HAP-1 (cell line): Measurements from ENCODE around the gene CC2D2A.
"Not testable (repeated sequence)": the region's sequence is repeated elsewhere in the genome, so short reads cannot be mapped to it uniquely, and the experiment has no call there.

Source experiments
- DNase-seq, 2 experiments: peaks; one replicate each; pipeline ENCODE4 v3.0.0-alpha.2; 2016 to 2020; ENCODE audit warnings: low spot score in 2 of 2
- H3K27me3 ChIP-seq: fragments of 250-450 bp; sonication (Bioruptor Pico); 2 replicates; pipeline ENCODE4 v1.5.1; 2020; ENCODE audit warnings: low read depth, mild to moderate bottlenecking, moderate library complexity
- H3K36me3 ChIP-seq: fragments of 250-450 bp; sonication (Bioruptor Pico); replicated peaks from 2 replicates; pipeline ENCODE4 v1.5.1; 2020; ENCODE audit warnings: mild to moderate bottlenecking
- H3K4me1 ChIP-seq: fragments of 250-450 bp; sonication (Bioruptor Pico); 2 replicates; pipeline ENCODE4 v1.5.1; 2020; ENCODE audit warnings: mild to moderate bottlenecking
- H3K4me3 ChIP-seq: fragments of 250-450 bp; sonication (Bioruptor Pico); 2 replicates; pipeline ENCODE4 v1.5.1; 2020; ENCODE audit warnings: mild to moderate bottlenecking, moderate library complexity
- H3K9me3 ChIP-seq: fragments of 250-450 bp; sonication (Bioruptor Pico); 2 replicates; pipeline ENCODE4 v1.5.1; 2020; ENCODE audit warnings: mild to moderate bottlenecking, moderate library complexity
- in situ Hi-C: fragments of 300-500 bp; cut with MboI; formaldehyde crosslinking; loops from 3 replicates; pipeline ENCODE4 v1.14.3; 2020; ENCODE audit warnings: low sequenced_read_pairs, inconsistent platforms, mixed read lengths

CC2D2A gene

GRCh38 chr4:15507679-15508078, 38.0 kb downstream of the CC2D2A start:
- Histone ChIP-seq H3K36me3 (peaks cover 3% of the 10 kb centered on the region; the same call in 1 of the 2 replicates), H3K27me3 (no peaks in the 10 kb centered on the region), H3K4me3 (no peak overlapping the region), H3K9me3 (no peaks in the 10 kb centered on the region), H3K4me1 (no peaks in the 10 kb centered on the region)
- in situ Hi-C loops: no loop called here
- DNase-seq: no peak

- no peak for DNase-seq
- Histone ChIP-seq H3K4me1 (no peaks in the 10 kb centered on the region), H3K4me3 (no peak overlapping the region), H3K9me3 (no peaks in the 10 kb centered on the region), H3K27me3 (no peaks in the 10 kb centered on the region), H3K36me3 (peaks cover 3% of the 10 kb centered on the region; the same call in 1 of the 2 replicates)
- in situ Hi-C loops: no loop called here
Observed at GRCh38 chr4:15510961-15511360, 41.3 kb downstream of the CC2D2A start.

GRCh38 chr4:15513545-15513944, 43.9 kb downstream of the CC2D2A start:
- H3K36me3 ChIP-seq: peaks cover 3% of the 10 kb centered on the region
- H3K4me3 ChIP-seq: no peak overlapping the region
- in situ Hi-C loops: no loop called here
- no peaks in the 10 kb centered on the region for H3K9me3 ChIP-seq
- no peaks in the 10 kb centered on the region for H3K27me3 ChIP-seq
- H3K4me1 ChIP-seq: no peaks in the 10 kb centered on the region
- no peak for DNase-seq

GRCh38 chr4:15515106-15515505, 45.4 kb downstream of the CC2D2A start:
- no peaks in the 10 kb centered on the region for H3K9me3 ChIP-seq
- H3K4me3 ChIP-seq: no peak overlapping the region
- DNase-seq: no peak
- in situ Hi-C loops: no loop called here
- H3K4me1 ChIP-seq: no peaks in the 10 kb centered on the region
- H3K36me3 ChIP-seq: no peaks in the 10 kb centered on the region; the same call in 1 of the 2 replicates
- H3K27me3 ChIP-seq: no peaks in the 10 kb centered on the region

GRCh38 chr4:15516494-15516893, 46.8 kb downstream of the CC2D2A start:
- in situ Hi-C loops: no loop called here
- H3K4me1 ChIP-seq: peaks cover 3% of the 10 kb centered on the region; the same call in 1 of the 2 replicates
- no peaks in the 10 kb centered on the region for H3K9me3 ChIP-seq
- no peak for DNase-seq
- no peaks in the 10 kb centered on the region; the same call in 1 of the 2 replicates for H3K36me3 ChIP-seq
- H3K4me3 ChIP-seq: no peak overlapping the region
- no peaks in the 10 kb centered on the region for H3K27me3 ChIP-seq

GRCh38 chr4:15517681-15518080, 48.0 kb downstream of the CC2D2A start:
- H3K36me3 ChIP-seq, DNase-seq, H3K4me1 ChIP-seq, H3K4me3 ChIP-seq, H3K27me3 ChIP-seq, H3K9me3 ChIP-seq, in situ Hi-C loops: not testable (repeated sequence)

GRCh38 chr4:15521442-15522039, 51.9 kb downstream of the CC2D2A start:
- Histone ChIP-seq H3K4me3 (no peak overlapping the region), H3K27me3 (no peaks in the 10 kb centered on the region), H3K9me3 (no peaks in the 10 kb centered on the region), H3K36me3 (no peaks in the 10 kb centered on the region; the same call in 1 of the 2 replicates), H3K4me1 (peaks cover 3% of the 10 kb centered on the region; the same call in 1 of the 2 replicates)
- in situ Hi-C loops: no loop called here
- DNase-seq: no peak

- Histone ChIP-seq H3K27me3 (no peaks in the 10 kb centered on the region), H3K4me1 (peaks cover 3% of the 10 kb centered on the region; the same call in 1 of the 2 replicates), H3K9me3 (no peaks in the 10 kb centered on the region), H3K36me3 (no peaks in the 10 kb centered on the region), H3K4me3 (no peak overlapping the region)
- in situ Hi-C loops: no loop called here
- DNase-seq: no peak
Observed at GRCh38 chr4:15525080-15525479, 55.4 kb downstream of the CC2D2A start.

GRCh38 chr4:15526924-15527592, 57.4 kb downstream of the CC2D2A start:
- DNase-seq: no peak
- in situ Hi-C loops: no loop called here
- Histone ChIP-seq H3K4me1 (no peaks in the 10 kb centered on the region), H3K36me3 (no peaks in the 10 kb centered on the region), H3K9me3 (no peaks in the 10 kb centered on the region), H3K27me3 (no peaks in the 10 kb centered on the region), H3K4me3 (no peak overlapping the region)

- DNase-seq: no peak
- no peaks in the 10 kb centered on the region for H3K36me3 ChIP-seq
- H3K4me3 ChIP-seq: no peak overlapping the region
- no peaks in the 10 kb centered on the region for H3K9me3 ChIP-seq
- in situ Hi-C loops: no loop called here
- no peaks in the 10 kb centered on the region for H3K4me1 ChIP-seq
- H3K27me3 ChIP-seq: no peaks in the 10 kb centered on the region
Observed at GRCh38 chr4:15531792-15532191, 62.1 kb downstream of the CC2D2A start.

GRCh38 chr4:15533817-15534216, 64.1 kb downstream of the CC2D2A start:
- Histone ChIP-seq H3K36me3 (no peaks in the 10 kb centered on the region), H3K9me3 (no peaks in the 10 kb centered on the region), H3K4me3 (no peak overlapping the region), H3K27me3 (no peaks in the 10 kb centered on the region), H3K4me1 (no peaks in the 10 kb centered on the region)
- DNase-seq: no peak
- in situ Hi-C loops: no loop called here

- Histone ChIP-seq H3K27me3 (no peaks in the 10 kb centered on the region), H3K9me3 (no peaks in the 10 kb centered on the region), H3K4me3 (no peak overlapping the region), H3K36me3 (no peaks in the 10 kb centered on the region), H3K4me1 (no peaks in the 10 kb centered on the region)
- in situ Hi-C loops: no loop called here
- DNase-seq: no peak
Observed at GRCh38 chr4:15535599-15535998, 65.9 kb downstream of the CC2D2A start.

- no peaks in the 10 kb centered on the region for H3K9me3 ChIP-seq
- no peak overlapping the region for H3K4me3 ChIP-seq
- H3K27me3 ChIP-seq: no peaks in the 10 kb centered on the region
- in situ Hi-C loops: no loop called here
- DNase-seq: no peak
- H3K36me3 ChIP-seq: no peaks in the 10 kb centered on the region
- no peaks in the 10 kb centered on the region for H3K4me1 ChIP-seq
Observed at GRCh38 chr4:15536552-15537499, 67.1 kb downstream of the CC2D2A start.

GRCh38 chr4:15541941-15542340, 72.3 kb downstream of the CC2D2A start:
- no peaks in the 10 kb centered on the region for H3K9me3 ChIP-seq
- in situ Hi-C loops: no loop called here
- no peaks in the 10 kb centered on the region for H3K27me3 ChIP-seq
- H3K4me3 ChIP-seq: no peak overlapping the region
- H3K4me1 ChIP-seq: no peaks in the 10 kb centered on the region
- H3K36me3 ChIP-seq: no peaks in the 10 kb centered on the region
- no peak for DNase-seq
